GM04504 (cell line): ENCODE data around the gene DPT.
"Not testable (repeated sequence)": the region's sequence is repeated elsewhere in the genome, so short reads cannot be mapped to it uniquely, and the experiment has no call there.

ENCODE experiments used
- DNase-seq: peaks from one replicate; pipeline ENCODE4 v3.0.0-alpha.2; 2012; ENCODE audit warnings: low read depth

The DPT gene

GRCh38 chr1:168728473-168729404, at the start of gene DPT:
DPT (minus strand) TSS chr1:168729206; CDS start chr1:168729174, 32 bp downstream.
- peak; percentile 85 for DNase-seq

- no peak for DNase-seq
Observed at GRCh38 chr1:168775366-168775765, 46.4 kb upstream of the DPT start.

DNA sequence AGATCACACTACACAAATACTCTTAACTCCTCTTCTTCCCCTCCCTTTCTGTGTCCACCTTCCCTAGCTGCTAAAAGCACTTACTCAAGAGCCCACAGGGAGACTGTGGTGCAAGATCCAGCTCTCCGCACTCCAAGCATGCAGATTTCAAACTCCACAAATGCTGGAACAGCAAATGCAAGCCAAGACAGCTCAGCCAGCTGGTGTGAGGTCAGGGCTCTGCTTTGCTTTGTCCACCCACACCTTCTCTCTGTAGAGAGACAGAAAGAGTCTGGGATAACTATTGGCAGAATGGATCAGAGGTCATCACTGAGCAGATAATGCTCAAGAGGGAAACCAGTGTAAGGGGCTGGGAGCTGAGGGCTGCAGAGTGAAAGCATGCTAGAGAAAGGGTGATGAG, 45.2 kb upstream of the DPT start:
- DNase-seq: no peak

DNA sequence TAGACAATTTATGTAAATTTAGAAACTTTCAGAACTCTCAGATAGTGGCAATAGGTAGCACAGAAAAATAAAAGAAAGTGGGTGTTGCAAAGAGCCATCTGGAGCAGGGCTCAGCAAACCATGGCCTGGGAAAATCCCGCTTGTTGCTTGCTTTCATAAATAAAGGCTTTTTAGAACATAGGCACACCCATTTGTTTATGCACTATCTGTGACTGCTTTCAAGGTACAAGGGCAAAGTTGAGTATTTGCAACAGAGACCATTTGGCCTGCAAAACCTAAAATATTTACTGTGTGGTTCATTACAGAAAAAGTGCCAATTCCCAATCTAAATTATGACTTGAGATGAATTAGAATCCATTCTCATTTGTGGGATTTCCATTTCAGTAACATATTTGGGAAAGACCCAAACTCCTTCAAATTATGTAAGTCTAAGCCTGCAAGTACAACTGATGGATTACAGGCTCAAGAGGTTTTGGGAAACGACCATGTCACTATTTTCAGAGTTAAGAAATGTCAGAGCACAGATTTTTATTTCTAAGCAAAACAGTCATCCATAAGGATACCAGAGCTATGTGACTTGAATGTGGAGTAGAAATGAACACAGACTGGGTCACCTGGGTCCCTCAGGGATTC, 43.5 kb upstream of the DPT start:
- no peak for DNase-seq

DNA sequence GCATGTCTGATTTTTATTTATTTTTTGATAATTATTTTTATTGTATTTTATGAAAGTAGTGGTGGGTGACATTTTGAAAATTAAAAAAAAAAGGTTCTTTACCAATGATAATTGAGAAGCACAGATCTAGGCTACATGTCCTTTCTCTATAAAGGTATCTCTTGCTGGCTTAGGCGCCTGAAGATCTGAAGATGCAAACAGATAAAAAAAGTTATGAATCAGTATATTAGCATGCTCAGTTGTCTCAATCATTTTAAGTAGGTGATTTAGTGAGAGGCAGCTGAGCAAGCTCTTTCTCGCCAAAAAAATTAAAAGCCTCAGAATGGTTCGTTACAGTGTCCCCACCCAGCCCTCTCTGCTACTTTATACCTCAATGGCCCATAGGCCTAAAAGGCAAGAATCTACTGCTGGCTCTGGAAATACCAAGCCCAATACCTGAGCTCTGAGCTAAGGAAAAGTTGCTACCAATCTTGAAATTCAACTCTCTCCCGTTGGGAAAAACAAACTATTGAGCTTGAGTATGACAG, 42.2 kb upstream of the DPT start:
- DNase-seq: no peak

- DNase-seq: not testable (repeated sequence)
Observed at GRCh38 chr1:168769893-168770292, 40.9 kb upstream of the DPT start.

DNA sequence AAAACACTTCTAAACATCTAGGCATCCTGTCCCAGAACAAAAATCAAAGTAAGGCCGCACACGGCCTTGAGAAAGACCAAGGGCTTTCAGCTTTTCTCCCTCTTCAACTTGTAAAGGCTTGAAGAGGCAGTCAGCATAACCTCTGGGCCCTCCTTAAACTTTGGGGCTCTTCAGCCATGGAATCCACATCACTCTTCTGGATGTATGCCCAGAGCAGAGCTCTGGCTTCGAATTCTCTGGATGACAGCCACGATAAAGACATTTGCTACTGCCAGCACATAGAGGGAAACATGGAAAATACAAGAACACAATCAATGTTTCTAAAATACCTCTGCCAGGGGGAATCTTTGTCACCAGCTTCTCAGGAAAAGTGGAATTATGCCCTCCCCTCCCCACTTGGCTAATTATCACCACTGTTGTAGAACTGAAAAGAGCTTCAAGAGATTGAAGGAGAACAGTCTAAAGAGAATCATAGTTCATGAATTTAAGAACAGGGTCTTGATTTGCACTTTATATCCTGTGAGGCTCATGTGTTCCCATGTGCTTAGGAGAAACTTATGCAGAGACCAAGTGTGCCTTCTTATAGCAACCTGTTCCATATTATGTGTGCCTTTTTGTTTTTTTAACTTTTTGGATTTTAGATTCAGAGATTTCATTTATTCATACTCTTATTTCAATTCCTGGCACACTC, 39.0 kb upstream of the DPT start:
- peak; percentile 49 for DNase-seq

DNA sequence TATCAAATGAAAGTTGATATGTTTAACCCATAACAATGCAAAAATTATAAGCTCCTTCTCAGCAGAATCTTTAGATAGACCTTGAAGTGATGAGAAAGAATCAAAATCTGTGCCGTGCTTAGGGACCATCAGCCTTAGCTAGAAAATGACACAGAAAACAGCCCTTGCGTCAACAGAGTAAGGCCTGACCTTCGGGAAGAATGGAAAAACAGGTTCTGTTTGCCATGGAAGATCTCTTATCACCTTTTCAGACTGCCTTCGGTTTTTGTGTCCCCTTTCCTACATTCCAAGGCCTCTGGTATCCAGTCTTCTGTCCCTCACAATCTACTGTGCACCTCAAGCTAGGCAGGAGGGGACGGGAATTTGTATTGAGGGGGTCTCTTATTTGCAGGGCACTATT, 37.6 kb upstream of the DPT start:
- no peak for DNase-seq

DNA sequence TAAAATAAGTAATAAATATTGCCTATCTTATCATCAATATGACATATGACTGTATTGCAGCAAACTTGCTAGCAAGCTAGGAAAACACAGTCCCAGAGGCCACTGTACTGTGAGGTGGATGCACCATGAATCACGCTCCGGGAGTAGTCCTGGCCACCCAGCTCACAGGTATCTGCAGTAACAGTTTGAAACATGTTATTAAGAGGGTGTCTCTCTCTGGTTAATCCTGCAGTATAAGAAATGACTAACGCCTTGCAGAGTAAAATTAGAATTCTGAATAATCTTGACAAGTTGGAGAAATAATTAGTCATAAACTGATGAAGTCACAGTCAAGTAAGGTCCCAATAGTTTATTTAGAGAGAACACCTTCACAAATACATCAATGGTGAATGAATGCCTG, 34.0 kb upstream of the DPT start:
- no peak for DNase-seq

DNA sequence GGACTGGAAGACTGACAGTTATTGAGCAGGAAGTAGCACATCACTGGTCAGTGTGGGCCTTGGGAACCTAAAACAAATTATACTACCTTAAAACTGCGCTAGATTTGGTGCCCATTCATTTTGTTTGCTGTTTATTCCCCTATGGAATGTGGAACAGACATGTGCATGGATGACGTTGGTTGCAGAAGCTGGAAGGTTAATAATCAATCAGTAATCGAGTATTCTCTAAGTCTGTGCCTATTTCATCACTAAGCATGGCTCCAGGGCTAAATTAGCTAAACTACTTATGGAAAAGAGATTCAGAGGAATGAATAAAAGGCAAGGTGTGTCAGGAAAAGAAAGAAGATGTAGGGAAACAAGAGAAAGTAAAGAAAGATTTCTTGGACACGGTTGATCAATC, 33.5 kb upstream of the DPT start:
- DNase-seq: no peak

GRCh38 chr1:168760781-168761180, 31.8 kb upstream of the DPT start:
- no peak for DNase-seq

DNA sequence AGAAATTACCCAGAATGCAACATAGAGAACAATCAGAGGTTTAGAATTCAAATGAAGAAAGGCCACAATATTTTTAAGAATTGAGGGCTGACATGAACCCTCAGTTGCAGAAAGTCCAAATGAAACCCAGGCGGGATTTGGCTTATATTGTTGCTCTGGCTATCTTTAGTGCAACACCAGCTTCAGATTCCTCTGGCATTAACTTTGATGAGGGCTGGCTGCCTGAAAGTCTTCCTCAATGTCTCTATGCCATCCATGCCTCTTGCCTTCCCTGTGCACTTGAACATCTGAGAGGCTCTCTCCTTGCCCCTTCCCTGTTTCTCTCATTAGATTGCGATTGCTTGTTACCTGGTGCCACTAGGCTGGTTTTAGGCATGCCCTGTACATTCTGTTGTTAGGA, 31.2 kb upstream of the DPT start:
- no peak for DNase-seq

- DNase-seq: no peak
Observed at GRCh38 chr1:168759077-168759476, 30.1 kb upstream of the DPT start.

DNA sequence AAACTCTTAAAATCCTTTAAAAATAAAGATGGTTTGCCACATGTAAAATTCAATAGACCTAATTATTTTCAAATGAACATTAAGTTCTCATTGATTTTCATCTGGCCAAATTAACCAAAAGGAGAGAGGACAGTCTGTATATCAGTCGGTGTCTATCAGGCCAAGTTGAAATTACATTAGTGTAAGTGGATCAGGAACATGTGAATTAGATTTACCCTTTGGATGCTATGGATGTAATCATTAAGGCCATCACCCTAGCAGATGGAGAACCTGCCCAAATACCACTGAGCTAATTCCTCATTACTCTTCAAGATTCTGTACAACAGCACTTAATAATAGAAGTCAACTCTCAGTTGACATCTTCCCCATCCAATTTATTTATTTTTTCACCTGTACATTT, 29.5 kb upstream of the DPT start:
- DNase-seq: no peak

DNA sequence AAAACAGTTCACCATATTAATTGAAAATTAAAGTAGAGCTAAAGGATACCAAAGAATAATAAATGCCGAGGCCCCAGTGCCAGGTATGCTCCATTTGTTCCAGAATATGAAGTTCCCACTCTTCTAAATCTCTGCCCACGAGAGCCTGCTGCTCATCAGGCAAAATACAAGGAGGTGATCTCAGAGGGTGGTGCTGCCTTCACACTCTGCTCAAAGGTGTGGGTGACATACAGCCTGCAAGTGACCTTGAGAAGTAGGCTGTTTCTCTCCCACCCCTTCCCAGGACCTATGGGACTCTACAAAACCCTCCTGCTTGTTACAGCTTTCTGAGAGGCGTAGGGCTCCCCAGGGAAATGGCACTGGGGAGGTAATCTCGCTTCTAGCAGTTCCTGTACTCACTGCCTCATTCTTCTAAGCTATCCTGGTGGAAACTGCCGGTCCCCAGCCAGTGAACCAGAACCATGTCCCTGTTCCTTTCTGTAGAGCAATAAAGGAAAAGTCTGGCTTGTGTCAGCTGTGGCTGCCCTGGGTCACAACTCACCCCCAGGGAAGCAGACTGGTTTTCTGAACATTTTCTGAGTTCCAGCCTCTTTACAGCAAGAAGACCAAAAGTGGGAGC, 26.9 kb upstream of the DPT start:
- no peak for DNase-seq

DNA sequence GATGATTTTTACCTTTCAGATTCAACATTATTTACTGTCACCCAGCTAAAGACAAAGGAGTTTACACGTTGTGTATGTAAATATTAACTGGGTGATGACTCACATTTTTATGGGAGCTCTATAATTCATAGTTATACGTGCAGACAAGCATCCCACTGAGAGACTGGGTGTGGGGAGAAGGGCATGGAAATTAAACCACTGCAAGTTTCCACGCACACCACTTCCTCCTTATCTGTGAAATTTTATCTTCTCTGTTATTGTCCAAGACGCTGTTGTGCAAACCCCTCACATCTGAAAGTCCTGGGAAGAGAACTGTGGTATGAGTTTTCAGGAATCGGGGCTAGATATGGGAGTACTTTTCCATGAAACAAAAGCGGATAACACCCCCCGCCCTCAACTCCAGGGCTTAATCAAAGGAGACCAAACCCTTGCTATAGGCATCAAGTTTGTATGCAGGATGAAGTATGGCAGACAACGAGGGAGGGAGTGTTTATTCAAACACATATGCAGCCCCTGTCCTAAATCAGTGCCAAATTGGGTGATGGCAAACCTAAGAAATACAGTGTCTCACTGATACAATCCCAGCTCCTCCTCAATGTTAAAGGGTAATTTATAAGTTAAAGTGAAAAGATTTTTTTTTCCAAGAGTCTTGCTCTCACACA, 23.3 kb upstream of the DPT start:
- no peak for DNase-seq

- no peak for DNase-seq
Observed at GRCh38 chr1:168751195-168751650, 22.2 kb upstream of the DPT start.

GRCh38 chr1:168742994-168743650, 14.1 kb upstream of the DPT start:
- no peak for DNase-seq

GRCh38 chr1:168742386-168742785, 13.4 kb upstream of the DPT start:
- DNase-seq: no peak

DNA sequence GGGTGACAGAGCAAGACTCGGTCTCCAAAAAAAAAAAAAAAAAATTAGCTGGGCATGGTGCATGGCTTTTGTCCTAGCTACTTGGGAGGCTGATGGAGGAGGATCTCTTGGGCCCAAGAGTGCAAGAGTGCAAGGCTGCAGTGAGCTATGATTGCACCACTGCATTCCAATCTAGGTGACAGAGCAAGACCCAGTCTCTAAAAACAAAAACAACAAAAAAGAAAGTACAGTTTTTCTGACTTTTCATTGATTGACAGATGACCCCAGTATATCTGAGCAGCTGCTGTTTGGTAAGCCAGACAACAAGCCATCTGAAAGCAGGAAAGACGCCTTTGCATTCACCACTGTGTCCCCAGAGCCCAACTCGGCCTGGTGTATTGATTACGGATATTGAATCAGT, 10.9 kb upstream of the DPT start:
- no peak for DNase-seq

DNA sequence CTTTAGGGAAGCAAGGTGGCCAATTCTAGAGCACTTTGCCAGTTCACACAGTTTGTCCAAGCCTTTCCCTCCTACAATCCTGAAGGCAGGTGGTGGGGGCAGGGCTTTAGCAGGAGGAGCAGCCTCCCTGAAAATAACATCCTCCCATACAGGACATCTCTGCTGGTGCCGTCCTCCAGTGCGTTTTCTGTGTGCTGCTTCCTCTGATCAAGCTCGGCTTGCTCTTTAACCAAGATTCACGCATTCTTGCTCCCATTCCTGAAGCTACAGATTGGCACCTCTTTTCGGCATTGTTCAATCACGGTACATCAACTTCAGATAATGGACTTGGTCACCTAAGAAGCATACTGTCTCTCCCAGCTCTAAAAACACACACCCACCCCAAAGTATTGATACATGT, 7.5 kb upstream of the DPT start:
- no peak for DNase-seq
